Breast epithelium (tissue), 4 donors: ENCODE measurements around the gene SLCO4A1. TPM values are rescaled to one million over a fixed set of nuclear protein-coding genes. Genes with fewer than 3 reads are reported as not detected.
"Not testable (repeated sequence)": the region's sequence is repeated elsewhere in the genome, so short reads cannot be mapped to it uniquely, and the experiment has no call there.

ENCODE experiments used
- DNase-seq, 2 donors: peaks; one replicate each; pipeline ENCODE4 v3.0.0-alpha.2; 2019; ENCODE audit warnings: low spot score in 2 of 2
- H3K27ac ChIP-seq, 2 donors: fragments of 200-600 bp; sonication (generic) in 1 of 2; one replicate each; pipeline ENCODE4 v1.5.1; 2016 to 2019; ENCODE audit warnings: mild to moderate bottlenecking in 1 of 2
- H3K27me3 ChIP-seq, 2 donors: fragments of 200-600 bp; sonication (generic) in 1 of 2; one replicate each; pipeline versions ENCODE4 v1.5.1 to v1.6.0; 2017 to 2019; ENCODE audit warnings: control low read depth in 1 of 2, mild to moderate bottlenecking in 1 of 2
- H3K36me3 ChIP-seq: fragments of 200-600 bp; one replicate; pipeline ENCODE4 v1.5.1; 2019
- H3K4me1 ChIP-seq, 2 donors: fragments of 200-600 bp; sonication (generic); one replicate each; pipeline ENCODE4 v1.5.1; 2016 to 2019; ENCODE audit warnings: control low read depth in 1 of 2
- H3K4me3 ChIP-seq, 3 donors: fragments of 200-600 bp; sonication (generic); 1 replicate in 2 of 3; 2 replicates in 1 of 3; pipeline ENCODE4 v1.5.1; 2016 to 2019; ENCODE audit warnings: mild to moderate bottlenecking in 3 of 3, moderate library complexity in 2 of 3
- H3K9me3 ChIP-seq, 2 donors: fragments of 200-600 bp; sonication (generic) in 1 of 2; one replicate each; pipeline ENCODE4 v1.5.1; 2016 to 2019; ENCODE audit warnings: control low read depth in 1 of 2
- POLR2A ChIP-seq: fragments of 450-650 bp; IDR thresholded peaks from one replicate; pipeline ENCODE4 v1.6.1; 2016; ENCODE audit warnings: antibody characterized with exemption, mild to moderate bottlenecking, moderate library complexity
- POLR2AphosphoS5 ChIP-seq, 3 donors: sonication (generic); formaldehyde crosslinking; IDR thresholded peaks; one replicate each; pipeline ENCODE4 v1.6.1; 2017; ENCODE audit warnings: antibody characterized with exemption in 3 of 3
- intact Hi-C: fragments of 100-400 bp; cut with DNase I; formaldehyde crosslinking; loops from one replicate; pipeline ENCODE4 v1.15.1; 2023; ENCODE audit warnings: low total_unique reads
- total RNA-seq, 3 donors: library from RNA; depleted of rRNA; stranded (reverse); fragments of >200 nt; gene quantifications; one replicate each; pipeline ENCODE4 v1.1.0, GENCODE V29; 2016
- TF ChIP-seq, protein P1 (sequence below), 3 donors: fragments of 450-650 bp; IDR thresholded peaks; one replicate each; pipeline ENCODE4 v1.5.1; 2016 to 2017; ENCODE audit warnings: antibody characterized with exemption in 3 of 3, mild to moderate bottlenecking in 3 of 3, moderate library complexity in 3 of 3

Gene SLCO4A1
- total RNA-seq, 3 donors from 2014 or later: 8.8 to 26.5 (median 15.4) TPM

DNA sequence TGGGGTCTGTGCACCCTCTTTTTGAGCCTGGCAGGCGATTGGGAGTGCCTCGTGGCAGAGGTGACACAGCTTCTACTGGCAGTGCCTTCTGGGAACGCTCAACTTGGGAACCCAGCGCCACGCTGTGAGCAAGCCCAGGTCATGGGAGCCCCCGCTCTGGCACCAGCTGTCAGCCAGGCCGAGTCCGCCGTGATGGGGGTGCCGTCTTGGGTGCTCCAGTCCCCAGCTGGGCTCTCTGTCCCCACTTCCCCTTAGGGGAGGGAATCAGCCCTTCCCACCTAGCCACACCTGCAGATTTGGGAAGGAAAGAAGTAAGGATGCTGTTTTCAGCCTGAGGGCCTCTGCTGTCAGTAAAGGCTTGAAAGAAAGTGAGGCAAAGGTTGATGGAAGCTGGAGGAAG, 35.4 kb downstream of the SLCO4A1 start:
- H3K27ac ChIP-seq: no peak overlapping the region

DNA sequence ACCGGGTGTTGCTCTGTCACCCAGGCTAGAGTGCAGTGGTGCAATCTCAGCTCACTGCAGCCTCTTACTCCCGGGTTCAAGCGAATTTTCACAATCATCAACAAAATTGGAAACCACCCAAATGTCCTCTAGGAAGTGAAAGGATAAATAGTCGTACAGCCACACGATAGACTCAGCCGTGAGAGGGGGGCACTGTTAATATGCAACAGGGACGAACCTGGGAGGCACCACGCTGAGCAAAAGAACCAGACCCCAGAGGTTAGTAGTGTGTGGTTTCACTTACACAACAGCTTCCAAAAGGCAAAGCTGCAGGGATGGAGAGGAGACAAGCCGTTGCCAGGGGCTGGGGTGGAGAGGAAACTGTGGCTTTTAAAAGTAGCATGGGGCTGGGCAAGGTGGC, 36.2 kb downstream of the SLCO4A1 start:
- TF ChIP-seq, protein P1, sequence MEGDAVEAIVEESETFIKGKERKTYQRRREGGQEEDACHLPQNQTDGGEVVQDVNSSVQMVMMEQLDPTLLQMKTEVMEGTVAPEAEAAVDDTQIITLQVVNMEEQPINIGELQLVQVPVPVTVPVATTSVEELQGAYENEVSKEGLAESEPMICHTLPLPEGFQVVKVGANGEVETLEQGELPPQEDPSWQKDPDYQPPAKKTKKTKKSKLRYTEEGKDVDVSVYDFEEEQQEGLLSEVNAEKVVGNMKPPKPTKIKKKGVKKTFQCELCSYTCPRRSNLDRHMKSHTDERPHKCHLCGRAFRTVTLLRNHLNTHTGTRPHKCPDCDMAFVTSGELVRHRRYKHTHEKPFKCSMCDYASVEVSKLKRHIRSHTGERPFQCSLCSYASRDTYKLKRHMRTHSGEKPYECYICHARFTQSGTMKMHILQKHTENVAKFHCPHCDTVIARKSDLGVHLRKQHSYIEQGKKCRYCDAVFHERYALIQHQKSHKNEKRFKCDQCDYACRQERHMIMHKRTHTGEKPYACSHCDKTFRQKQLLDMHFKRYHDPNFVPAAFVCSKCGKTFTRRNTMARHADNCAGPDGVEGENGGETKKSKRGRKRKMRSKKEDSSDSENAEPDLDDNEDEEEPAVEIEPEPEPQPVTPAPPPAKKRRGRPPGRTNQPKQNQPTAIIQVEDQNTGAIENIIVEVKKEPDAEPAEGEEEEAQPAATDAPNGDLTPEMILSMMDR (IDR thresholded peaks at IDR 0.05): no peak
- TF ChIP-seq POLR2A (no peak), POLR2AphosphoS5 (IDR thresholded peaks at IDR 0.05) (no peak)
- H3K36me3 ChIP-seq: no peaks in the 10 kb centered on the region
- no peak for DNase-seq
- intact Hi-C loops: no loop called here
- peaks cover 0 to 46% of the 10 kb centered on the region in 2 donors for H3K27me3 ChIP-seq
- H3K9me3 ChIP-seq: peaks cover 0 to 4% of the 10 kb centered on the region in 2 donors
- no peak overlapping the region for H3K4me3 ChIP-seq
- H3K4me1 ChIP-seq: no peaks in the 10 kb centered on the region
- H3K27ac ChIP-seq: no peak overlapping the region

More for the DNA sequence above, 35.4 kb downstream of the SLCO4A1 start:
- no peaks in the 10 kb centered on the region for H3K36me3 ChIP-seq
- no peak for DNase-seq
- peaks cover 0 to 46% of the 10 kb centered on the region in 2 donors for H3K27me3 ChIP-seq
- no peak overlapping the region for H3K4me3 ChIP-seq
- intact Hi-C loops: no loop called here
- TF ChIP-seq, protein P1 (IDR thresholded peaks at IDR 0.05): no peak
- TF ChIP-seq POLR2A (no peak), POLR2AphosphoS5 (IDR thresholded peaks at IDR 0.05) (no peak)
- peaks cover 0 to 4% of the 10 kb centered on the region in 2 donors for H3K9me3 ChIP-seq
- no peaks in the 10 kb centered on the region for H3K4me1 ChIP-seq

DNA sequence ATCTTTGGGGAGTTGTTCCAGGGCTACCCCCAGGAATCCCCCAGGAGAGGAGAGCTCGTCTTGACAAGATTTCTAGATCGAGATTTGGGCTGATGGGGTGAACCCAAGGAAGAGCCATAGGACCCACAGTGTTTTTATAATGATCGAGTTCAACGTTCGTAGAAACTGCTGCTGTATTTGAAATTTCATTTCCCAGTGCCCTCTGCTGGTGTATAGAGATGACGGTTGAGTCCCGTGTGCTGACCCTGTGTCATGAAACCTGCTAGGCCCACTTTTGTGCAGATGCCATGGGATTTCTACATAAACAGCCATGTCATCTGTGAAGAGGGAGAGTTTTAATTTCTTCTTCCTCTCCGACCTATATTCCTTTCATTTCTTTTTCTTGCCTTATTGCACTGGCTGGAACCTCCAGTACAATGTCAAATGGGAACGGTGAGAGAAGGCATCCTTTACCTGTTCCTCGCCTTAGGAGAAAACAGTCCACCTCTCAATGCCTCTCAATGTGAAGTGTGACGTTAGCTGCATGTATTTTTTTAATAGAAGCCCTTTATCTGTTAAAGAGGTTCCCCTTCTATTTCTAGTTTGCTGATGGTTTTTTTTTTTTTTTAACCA, 37.8 kb downstream of the SLCO4A1 start:
- Histone ChIP-seq H3K27me3 (peaks cover 0 to 37% of the 10 kb centered on the region in 2 donors), H3K27ac (no peak overlapping the region), H3K4me3 (no peak overlapping the region), H3K4me1 (no peaks in the 10 kb centered on the region), H3K9me3 (peaks cover 0 to 4% of the 10 kb centered on the region in 2 donors), H3K36me3 (no peaks in the 10 kb centered on the region)
- DNase-seq: no peak
- intact Hi-C loops: no loop called here
- TF ChIP-seq POLR2AphosphoS5 (IDR thresholded peaks at IDR 0.05): no peak
- TF ChIP-seq, protein P1 (IDR thresholded peaks at IDR 0.05): no peak
- TF ChIP-seq POLR2A: no peak

DNA sequence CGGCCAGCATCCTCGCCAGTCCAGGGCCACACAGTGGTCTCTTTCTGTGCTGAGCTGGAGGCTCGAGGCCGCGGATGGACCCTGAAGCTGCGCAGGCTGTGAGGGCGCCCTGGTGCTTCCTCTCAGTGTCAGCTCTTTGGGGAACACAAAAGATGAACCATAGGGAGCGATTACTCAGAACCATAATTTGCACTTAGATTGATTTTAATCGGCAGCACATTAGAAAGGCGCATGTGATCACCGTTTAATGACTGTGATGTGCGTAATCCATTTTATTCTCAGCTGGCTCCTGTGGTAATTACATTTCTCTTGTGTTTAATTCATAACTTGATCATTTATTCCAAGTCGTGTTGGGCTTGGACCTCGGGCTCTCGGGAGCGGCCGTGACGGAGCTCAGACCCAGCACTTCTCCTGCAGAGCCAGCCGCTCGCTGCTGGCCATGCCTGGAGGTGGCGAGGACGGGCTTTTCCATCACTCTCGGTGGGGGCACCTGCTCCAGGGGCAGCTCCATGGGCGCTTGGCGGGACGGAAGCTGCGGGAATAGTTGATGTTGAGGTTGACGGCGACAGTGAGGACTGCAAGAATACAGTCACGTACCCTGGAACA, 40.7 kb downstream of the SLCO4A1 start:
- peaks cover 0 to 4% of the 10 kb centered on the region in 2 donors for H3K9me3 ChIP-seq
- H3K36me3 ChIP-seq: no peaks in the 10 kb centered on the region
- intact Hi-C loops: no loop called here
- no peak overlapping the region for H3K4me3 ChIP-seq
- H3K4me1 ChIP-seq: no peaks in the 10 kb centered on the region
- DNase-seq: no peak
- H3K27me3 ChIP-seq: peaks cover 4 to 33% of the 10 kb centered on the region in 2 donors
- TF ChIP-seq, protein P1 (IDR thresholded peaks at IDR 0.05): no peak
- no peak for TF ChIP-seq POLR2A
- no peak for TF ChIP-seq POLR2AphosphoS5 (IDR thresholded peaks at IDR 0.05)
- no peak overlapping the region for H3K27ac ChIP-seq

DNA sequence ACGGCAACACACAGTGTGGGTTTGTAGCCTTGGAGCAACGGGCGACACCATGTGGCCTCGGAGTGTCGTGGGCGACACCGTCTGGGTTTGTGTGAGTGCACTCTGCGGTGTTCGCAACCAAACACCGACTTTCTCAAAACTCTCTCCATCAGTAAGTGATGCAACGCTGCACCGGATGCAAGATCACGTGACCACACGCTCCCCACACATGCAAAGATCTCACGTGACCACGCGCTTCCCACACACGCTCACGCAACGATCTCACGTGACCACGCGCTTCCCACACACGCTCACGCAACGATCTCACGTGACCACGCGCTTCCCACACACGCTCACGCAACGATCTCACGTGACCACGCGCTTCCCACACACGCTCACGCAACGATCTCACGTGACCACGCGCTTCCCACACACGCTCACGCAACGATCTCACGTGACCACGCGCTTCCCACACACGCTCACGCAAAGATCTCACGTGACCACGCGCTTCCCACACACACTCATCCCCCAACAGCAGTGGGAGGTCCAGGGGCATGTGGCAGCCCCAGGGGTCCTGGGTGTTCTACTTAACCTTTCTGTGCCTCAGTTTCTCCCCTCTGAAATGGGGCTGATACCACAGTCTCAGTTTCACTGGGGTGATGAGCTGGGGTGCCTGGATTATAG, 41.5 kb downstream of the SLCO4A1 start:
- H3K4me3 ChIP-seq, H3K9me3 ChIP-seq, DNase-seq, H3K36me3 ChIP-seq, intact Hi-C loops, H3K4me1 ChIP-seq, H3K27ac ChIP-seq: not testable (repeated sequence)
- H3K27me3 ChIP-seq: peaks cover 4 to 33% of the 10 kb centered on the region in 2 donors
